Heart left ventricle (tissue), 16 donors: ENCODE measurements around the gene CETP. TPM values are rescaled to one million over a fixed set of nuclear protein-coding genes. Genes with fewer than 3 reads are reported as not detected.
A peak's percentile ranks its signal among the peaks of the same experiment; 100 is the strongest.
"Not testable (repeated sequence)": the region's sequence is repeated elsewhere in the genome, so short reads cannot be mapped to it uniquely, and the experiment has no call there.

Experiments used
- ATAC-seq, 4 donors: fragments of 200-7000 bp; cut with Tn5 transposase; one replicate each; pipeline ENCODE4 v1.9.1; 2020 to 2022; ENCODE audit warnings: moderate library complexity in 4 of 4, mild to moderate bottlenecking in 3 of 4, moderate number of reproducible peaks in 1 of 4
- DNase-seq, 5 donors: peaks; one replicate each; pipeline ENCODE4 v3.0.0-alpha.2; 2020
- H3K27ac ChIP-seq, 12 donors: fragments of 200-600 bp; sonication (generic) in 4 of 12; one replicate each; pipeline versions ENCODE4 v1.5.0 to v1.8.0; 2016 to 2022; ENCODE audit warnings: mild to moderate bottlenecking in 2 of 12
- H3K27me3 ChIP-seq, 9 donors: fragments of 200-600 bp; sonication (generic) in 2 of 9; one replicate each; pipeline versions ENCODE4 v1.5.1 to v1.8.0; 2016 to 2022; ENCODE audit warnings: mild to moderate bottlenecking in 3 of 9
- H3K36me3 ChIP-seq, 9 donors: fragments of 200-600 bp; sonication (generic) in 2 of 9; one replicate each; pipeline versions ENCODE4 v1.5.0 to v1.8.0; 2018 to 2022; ENCODE audit warnings: mild to moderate bottlenecking in 2 of 9
- H3K4me1 ChIP-seq, 12 donors: fragments of 200-600 bp; sonication (generic) in 4 of 12; one replicate each; pipeline versions ENCODE4 v1.5.0 to v1.8.0; 2016 to 2022; ENCODE audit warnings: mild to moderate bottlenecking in 3 of 12
- H3K4me3 ChIP-seq, 12 donors: fragments of 200-600 bp; sonication (generic) in 4 of 12; one replicate each; pipeline versions ENCODE4 v1.5.0 to v1.8.0; 2017 to 2022; ENCODE audit warnings: mild to moderate bottlenecking in 9 of 12, moderate library complexity in 4 of 12
- H3K9me3 ChIP-seq, 12 donors: fragments of 200-600 bp; sonication (generic) in 4 of 12; one replicate each; pipeline versions ENCODE4 v1.5.0 to v1.8.0; 2016 to 2022; ENCODE audit warnings: mild to moderate bottlenecking in 1 of 12
- CTCF ChIP-seq, 12 donors: fragments of 200-600 bp; sonication (generic) in 4 of 12; IDR thresholded peaks; one replicate each; pipeline versions ENCODE4 v1.5.0 to v1.8.0; 2018 to 2022; ENCODE audit warnings: antibody characterized with exemption in 12 of 12, mild to moderate bottlenecking in 5 of 12
- POLR2A ChIP-seq, 2 donors: fragments of 450-650 bp; IDR thresholded peaks; one replicate each; pipeline ENCODE4 v1.6.1; 2017; ENCODE audit warnings: antibody characterized with exemption in 2 of 2, mild to moderate bottlenecking in 2 of 2, moderate library complexity in 2 of 2
- WGBS, 4 donors: extraction: QIAGEN DNeasy Blood & Tissue Kit in 2 of 4; methylation state at CpG; one replicate each; pipeline versions ENCODE4 v1.1.5 to v1.1.7; 2013 to 2018; 5-methylcytosine and 5-hydroxymethylcytosine counted together
- intact Hi-C, 10 donors: fragments of 100-400 bp; cut with DNase I; formaldehyde crosslinking; loops; one replicate each; pipeline versions ENCODE4 v1.11.1 to v1.14.2; 2022
- polyA plus RNA-seq, 2 donors: library from polyadenylated mRNA; stranded (reverse); fragments of 200-250 nt; gene quantifications; one replicate each; pipeline ENCODE4 v1.2.3, GENCODE V29; 2013
- total RNA-seq, 9 donors: library from RNA; depleted of rRNA in 2 of 9; stranded (reverse); fragments of >200 nt in 2 of 9; fragmentation: NEBNext Ultra II Directional in 3 of 9; extraction: Animal tissue kit (Norgen Biotek cat#: 25700) in 3 of 9; gene quantifications; one replicate each; pipeline versions ENCODE4 v1.1.0 to v1.2.4, GENCODE V29; 2016 to 2023
- donor health status: ischemic (EF 13 %, LVEDD 7.1; RV severe dilation, severe dysfunction).
- donor health status: healthy with polysubstance abuse.
- donor health status: DM: no; HTN: yes; CAD: no.
- donor health status: DM: no; HTN: no; CAD: no.
- donor health status: ischemic (EF 25% LVEDD 6.9; RV normal size, moderate dysfunction).
- donor health status: ischemic (EF 25% LVEDD 5.7; RV mildly dilated, moderate dysfunction).
- donor health status: healthy.
- donor health status: DM: yes; HTN: yes; CAD: no.
- donor health status: ischemic (EF 35%, LVEDD 5.7; RV mildly dilated, moderate dysfunction).
- donor health status: nonischemic (EF 11% LVEDD 7.7; RV severe dilation, severe dysfunction).
- donor health status: DM: yes; HTN: yes; CAD: no.
- donor health status: PGD.
- donor health status: ischemic (EF 29% LVEDD 5.4; RV normal size, mild dysfunction).
- donor health status: nonischemic (EF 23%, LVEDD 6.1; RV moderate dilation, normal function).

Gene CETP
- total and polyA plus RNA-seq, 11 donors: 0.23 to 3.1 (median 0.31) TPM; not detected in 3

GRCh38 chr16:56971768-56972043 is 10.0 kb downstream of the CETP start:
- Histone ChIP-seq H3K27me3 (no peaks in the 10 kb centered on the region), H3K27ac (no peak overlapping the region), H3K4me3 (no peak overlapping the region), H3K9me3 (no peaks in the 10 kb centered on the region), H3K4me1 (peaks cover 0 to 31% (median 0%) of the 10 kb centered on the region in 12 donors), H3K36me3 (no peaks in the 10 kb centered on the region)
- DNase-seq (no peak), ATAC-seq (no peak)
- TF ChIP-seq POLR2A (IDR thresholded peaks at IDR 0.05) (no peak), CTCF (IDR thresholded peaks at IDR 0.05) (no peak)
- intact Hi-C loops: loop anchor here in 1 of 10 donors (5.0 kb wide), 1 partner anchor 66 kb away; no protein-coding TSS in a partner anchor
- WGBS, 4 donors: 87 to 96% (median 93%) methylated on average over 3 of the region's 3 CpGs

GRCh38 chr16:56972403-56973293 is 10.9 kb downstream of the CETP start:
- Histone ChIP-seq H3K27ac (no peak overlapping the region), H3K27me3 (no peaks in the 10 kb centered on the region), H3K4me1 (peaks cover 0 to 26% (median 0%) of the 10 kb centered on the region in 12 donors), H3K4me3 (no peak overlapping the region), H3K36me3 (no peaks in the 10 kb centered on the region), H3K9me3 (no peaks in the 10 kb centered on the region)
- ATAC-seq (peak in 3 of 4 donors; percentile 24 to 53 (median 32)), DNase-seq (no peak)
- TF ChIP-seq CTCF (IDR thresholded peaks at IDR 0.05) (no peak), POLR2A (IDR thresholded peaks at IDR 0.05) (no peak)
- WGBS, 4 donors: 76 to 87% (median 82%) methylated on average over 10 to 18 of the region's 18 CpGs
- intact Hi-C loops: loop anchor here in 1 of 10 donors (5.0 kb wide), 1 partner anchor 65 kb away; no protein-coding TSS in a partner anchor

GRCh38 chr16:56973294-56973689 is 11.5 kb downstream of the CETP start:
- Histone ChIP-seq H3K36me3 (no peaks in the 10 kb centered on the region), H3K4me3 (no peak overlapping the region), H3K4me1 (peaks cover 0 to 33% (median 0%) of the 10 kb centered on the region in 12 donors), H3K27ac (no peak overlapping the region), H3K27me3 (no peaks in the 10 kb centered on the region), H3K9me3 (no peaks in the 10 kb centered on the region)
- intact Hi-C loops: loop anchor here in 1 of 10 donors (5.0 kb wide), 1 partner anchor 64 kb away; no protein-coding TSS in a partner anchor
- DNase-seq: no peak
- 85 to 90% (median 88%) methylated on average over 9 of the region's 9 CpGs for WGBS, 4 donors
- TF ChIP-seq POLR2A (IDR thresholded peaks at IDR 0.05) (no peak), CTCF (IDR thresholded peaks at IDR 0.05) (no peak)
- no peak for ATAC-seq

GRCh38 chr16:56973899-56974298 is 12.1 kb downstream of the CETP start:
- intact Hi-C loops: loop anchor here in 1 of 10 donors (5.0 kb wide), 1 partner anchor 63 kb away; no protein-coding TSS in a partner anchor

More at GRCh38 chr16:56973899-56974298, 12.1 kb downstream of the CETP start:
- not testable (repeated sequence) for DNase-seq, ATAC-seq, H3K36me3 ChIP-seq, H3K27ac ChIP-seq, H3K27me3 ChIP-seq, H3K9me3 ChIP-seq, H3K4me3 ChIP-seq
- 84 to 95% (median 89%) methylated on average over 7 of the region's 7 CpGs for WGBS, 4 donors
- H3K4me1 ChIP-seq: peaks cover 0 to 37% (median 0%) of the 10 kb centered on the region in 12 donors
